ENCODE results near the gene VPS72. TPM values are rescaled to one million over a fixed set of nuclear protein-coding genes. Genes with fewer than 3 reads are reported as not detected.

The VPS72 gene
- total RNA-seq, 1 donor from 2014 or later: 80.7 TPM

GRCh38 chr1:151147665-151148064 is 42.3 kb downstream of the VPS72 start:
- DNase-seq (ENCODE audit: low spot score): no peak
- Mint-ChIP-seq H3K36me3 (ENCODE audit: low read depth) (no peaks in the 10 kb centered on the region), H3K27me3 (ENCODE audit: low read depth) (peaks cover 16% of the 10 kb centered on the region), H3K4me1 (ENCODE audit: low read depth) (peaks cover 10% of the 10 kb centered on the region), H3K4me3 (ENCODE audit: low read depth) (peak overlapping the region; percentile 88), H3K27ac (no peak overlapping the region), H3K9me3 (no peaks in the 10 kb centered on the region)
- intact Hi-C loops (cut with micrococcal nuclease): loop anchor here (1.0 kb wide), 1 partner anchor 9 kb away; the partner anchor contains the start of gene TNFAIP8L2

GRCh38 chr1:151147132-151147503 is 42.9 kb downstream of the VPS72 start:
- Mint-ChIP-seq H3K27me3 (ENCODE audit: low read depth) (peaks cover 16% of the 10 kb centered on the region), H3K4me1 (ENCODE audit: low read depth) (peaks cover 10% of the 10 kb centered on the region), H3K4me3 (ENCODE audit: low read depth) (peak overlapping the region; percentile 88), H3K9me3 (no peaks in the 10 kb centered on the region), H3K36me3 (ENCODE audit: low read depth) (no peaks in the 10 kb centered on the region), H3K27ac (no peak overlapping the region)
- intact Hi-C loops (cut with micrococcal nuclease): loop anchor here (1.0 kb wide), 1 partner anchor 9 kb away; the partner anchor contains the start of gene TNFAIP8L2
- no peak for DNase-seq (ENCODE audit: low spot score)

GRCh38 chr1:151146412-151147131 is 43.4 kb downstream of the VPS72 start, which contains the start of gene SEMA6C:
SEMA6C (minus strand) TSS chr1:151146631; CDS start chr1:151142621, 4,010 bp downstream.
- Mint-ChIP-seq H3K4me3 (ENCODE audit: low read depth) (peak within 1 kb of the TSS; percentile 88), H3K27ac (peak within 1 kb of the TSS; percentile 28), H3K27me3 (ENCODE audit: low read depth) (peaks cover 16% of the 10 kb centered on the region), H3K9me3 (no peaks in the 10 kb centered on the region), H3K36me3 (ENCODE audit: low read depth) (no peaks in the 10 kb centered on the region), H3K4me1 (ENCODE audit: low read depth) (peaks cover 10% of the 10 kb centered on the region)
- peak; percentile 88 for DNase-seq (ENCODE audit: low spot score)
- intact Hi-C loops (cut with micrococcal nuclease): loop anchor here (1.0 kb wide), 2 partner anchors 10 to 15 kb away; partner anchors contain the start of gene TNFAIP8L2

GRCh38 chr1:151146072-151146411 is 44.0 kb downstream of the VPS72 start:
- peaks cover 16% of the 10 kb centered on the region for H3K27me3 Mint-ChIP-seq (ENCODE audit: low read depth)
- no peaks in the 10 kb centered on the region for H3K9me3 Mint-ChIP-seq
- no peaks in the 10 kb centered on the region for H3K36me3 Mint-ChIP-seq (ENCODE audit: low read depth)
- DNase-seq (ENCODE audit: low spot score): no peak
- peak overlapping the region; percentile 88 for H3K4me3 Mint-ChIP-seq (ENCODE audit: low read depth)
- no peak overlapping the region for H3K27ac Mint-ChIP-seq
- H3K4me1 Mint-ChIP-seq (ENCODE audit: low read depth): peaks cover 10% of the 10 kb centered on the region
- intact Hi-C loops (cut with micrococcal nuclease): loop anchor here (1.0 kb wide), 1 partner anchor 15 kb away; no protein-coding TSS in a partner anchor

GRCh38 chr1:151145304-151146071 is 44.5 kb downstream of the VPS72 start:
- intact Hi-C loops (cut with micrococcal nuclease): loop anchor here (1.0 kb wide), 1 partner anchor 14 kb away; no protein-coding TSS in a partner anchor
- peaks cover 10% of the 10 kb centered on the region for H3K4me1 Mint-ChIP-seq (ENCODE audit: low read depth)
- H3K36me3 Mint-ChIP-seq (ENCODE audit: low read depth): no peaks in the 10 kb centered on the region
- H3K27me3 Mint-ChIP-seq (ENCODE audit: low read depth): peaks cover 16% of the 10 kb centered on the region
- H3K9me3 Mint-ChIP-seq: no peaks in the 10 kb centered on the region
- peak overlapping the region; percentile 88 for H3K4me3 Mint-ChIP-seq (ENCODE audit: low read depth)
- no peak overlapping the region for H3K27ac Mint-ChIP-seq
- DNase-seq (ENCODE audit: low spot score): no peak

- Mint-ChIP-seq H3K27me3 (ENCODE audit: low read depth) (peaks cover 14% of the 10 kb centered on the region), H3K9me3 (no peaks in the 10 kb centered on the region), H3K36me3 (ENCODE audit: low read depth) (no peaks in the 10 kb centered on the region), H3K4me1 (ENCODE audit: low read depth) (peaks cover 10% of the 10 kb centered on the region), H3K27ac (no peak overlapping the region), H3K4me3 (ENCODE audit: low read depth) (no peak overlapping the region)
- DNase-seq (ENCODE audit: low spot score): no peak
- intact Hi-C loops (cut with micrococcal nuclease): no loop called here
Observed at GRCh38 chr1:151144474-151145303, 45.3 kb downstream of the VPS72 start.

GRCh38 chr1:151143986-151144385 is 46.0 kb downstream of the VPS72 start:
- H3K9me3 Mint-ChIP-seq: no peaks in the 10 kb centered on the region
- intact Hi-C loops (cut with micrococcal nuclease): no loop called here
- no peak overlapping the region for H3K4me3 Mint-ChIP-seq (ENCODE audit: low read depth)
- no peak for DNase-seq (ENCODE audit: low spot score)
- H3K4me1 Mint-ChIP-seq (ENCODE audit: low read depth): peaks cover 10% of the 10 kb centered on the region
- no peaks in the 10 kb centered on the region for H3K36me3 Mint-ChIP-seq (ENCODE audit: low read depth)
- H3K27me3 Mint-ChIP-seq (ENCODE audit: low read depth): peaks cover 15% of the 10 kb centered on the region
- no peak overlapping the region for H3K27ac Mint-ChIP-seq

GRCh38 chr1:151143057-151143435 is 47.0 kb downstream of the VPS72 start:
- no peak overlapping the region for H3K4me3 Mint-ChIP-seq (ENCODE audit: low read depth)
- intact Hi-C loops (cut with micrococcal nuclease): no loop called here

GRCh38 chr1:151142411-151143056 is 47.5 kb downstream of the VPS72 start:
- Mint-ChIP-seq H3K9me3 (no peaks in the 10 kb centered on the region), H3K27ac (no peak overlapping the region), H3K4me3 (ENCODE audit: low read depth) (no peak overlapping the region), H3K4me1 (ENCODE audit: low read depth) (peaks cover 10% of the 10 kb centered on the region), H3K36me3 (ENCODE audit: low read depth) (no peaks in the 10 kb centered on the region), H3K27me3 (ENCODE audit: low read depth) (peaks cover 12% of the 10 kb centered on the region)
- intact Hi-C loops (cut with micrococcal nuclease): no loop called here
- DNase-seq (ENCODE audit: low spot score): no peak

More at GRCh38 chr1:151143057-151143435, 47.0 kb downstream of the VPS72 start:
- no peak for DNase-seq (ENCODE audit: low spot score)
- Mint-ChIP-seq H3K9me3 (no peaks in the 10 kb centered on the region), H3K27ac (no peak overlapping the region), H3K27me3 (ENCODE audit: low read depth) (peaks cover 12% of the 10 kb centered on the region), H3K36me3 (ENCODE audit: low read depth) (no peaks in the 10 kb centered on the region), H3K4me1 (ENCODE audit: low read depth) (peaks cover 10% of the 10 kb centered on the region)

GRCh38 chr1:151137789-151138188 is 52.2 kb downstream of the VPS72 start:
- Mint-ChIP-seq H3K27ac (no peak overlapping the region), H3K4me1 (ENCODE audit: low read depth) (peaks cover 1% of the 10 kb centered on the region), H3K9me3 (no peaks in the 10 kb centered on the region), H3K4me3 (ENCODE audit: low read depth) (no peak overlapping the region), H3K36me3 (ENCODE audit: low read depth) (no peaks in the 10 kb centered on the region), H3K27me3 (ENCODE audit: low read depth) (peaks cover 2% of the 10 kb centered on the region)
- no peak for DNase-seq (ENCODE audit: low spot score)
- intact Hi-C loops (cut with micrococcal nuclease): no loop called here

GRCh38 chr1:151135433-151136385 is 54.3 kb downstream of the VPS72 start:
- DNase-seq (ENCODE audit: low spot score): no peak

More at GRCh38 chr1:151135433-151136385, 54.3 kb downstream of the VPS72 start:
- H3K9me3 Mint-ChIP-seq: no peaks in the 10 kb centered on the region
- peaks cover 2% of the 10 kb centered on the region for H3K27me3 Mint-ChIP-seq (ENCODE audit: low read depth)
- H3K36me3 Mint-ChIP-seq (ENCODE audit: low read depth): no peaks in the 10 kb centered on the region
- no peak overlapping the region for H3K4me3 Mint-ChIP-seq (ENCODE audit: low read depth)
- no peak overlapping the region for H3K27ac Mint-ChIP-seq
- peaks cover 6% of the 10 kb centered on the region for H3K4me1 Mint-ChIP-seq (ENCODE audit: low read depth)
- intact Hi-C loops (cut with micrococcal nuclease): no loop called here
